IMR-90 (cell line): Measurements from ENCODE around the gene ABI3BP. TPM values are rescaled to one million over a fixed set of nuclear protein-coding genes. Genes with fewer than 3 reads are reported as not detected.

Experiments
- ATAC-seq: fragments of 200-7000 bp; cut with Tn5 transposase; 2 replicates; pipeline ENCODE4 v1.9.1; 2020; ENCODE audit warnings: low read depth, mild to moderate bottlenecking, moderate library complexity
- BruUV-seq: library from RNA; stranded (reverse); fragments of 400-500 nt; replicated peaks from 2 replicates; lab custom pipeline; 2021; lab: Mats Ljungman, UMichigan
- CTCF ChIA-PET: fragments of 300-600 bp; formaldehyde crosslinking; extraction: SDS; loops from one replicate; lab custom pipeline; 2021; ENCODE audit warnings: antibody characterized with exemption; lab: Yijun Ruan, JAX
- POLR2A ChIA-PET: fragments of 300-600 bp; sonication (Branson Sonifier 250); formaldehyde crosslinking; loops from one replicate; lab custom pipeline; 2022; ENCODE audit warnings: antibody characterized with exemption; ENCODE audit not compliant: unreplicated experiment; lab: Charles Lee
- DNase-seq: peaks from one replicate; pipeline ENCODE4 v3.0.0; 2013
- H2AFZ ChIP-seq: replicated peaks from 2 replicates; pipeline ENCODE3; 2013; ENCODE audit warnings: low read length, mild to moderate bottlenecking; ENCODE audit not compliant: poor library complexity
- H2AK5ac ChIP-seq: 2 replicates; pipeline ENCODE4 v1.6.1; 2013; ENCODE audit warnings: low read depth, low read length, inconsistent platforms
- H2AK9ac ChIP-seq: replicated peaks from 2 replicates; pipeline ENCODE3; 2013; ENCODE audit warnings: mild to moderate bottlenecking, low read depth, low read length, moderate library complexity; ENCODE audit not compliant: poor library complexity
- H2BK120ac ChIP-seq: 2 replicates; pipeline ENCODE4 v1.6.1; 2013; ENCODE audit warnings: low read depth, low read length, inconsistent platforms
- H2BK15ac ChIP-seq: 3 replicates; pipeline ENCODE4 v1.6.1; 2013; ENCODE audit warnings: low read depth, low read length, inconsistent platforms
- H2BK20ac ChIP-seq: 2 replicates; pipeline ENCODE4 v1.6.1; 2013; ENCODE audit warnings: low read depth, mild to moderate bottlenecking, inconsistent platforms, low read length, moderate library complexity
- H2BK5ac ChIP-seq: 2 replicates; pipeline ENCODE4 v1.6.1; 2013; ENCODE audit warnings: mild to moderate bottlenecking, low read depth, low read length, inconsistent platforms; ENCODE audit not compliant: poor library complexity, severe bottlenecking
- H3K14ac ChIP-seq: replicated peaks from 2 replicates; pipeline ENCODE4 v1.6.1; 2013; ENCODE audit warnings: low read depth, low read length, inconsistent platforms
- H3K18ac ChIP-seq: 2 replicates; pipeline ENCODE4 v1.6.1; 2013; ENCODE audit warnings: low read depth, low read length, control low read depth
- H3K23ac ChIP-seq: 2 replicates; pipeline ENCODE4 v1.6.1; 2013; ENCODE audit warnings: low read depth, low read length, inconsistent platforms
- H3K27ac ChIP-seq: 2 replicates; pipeline ENCODE4 v1.5.1; 2013; ENCODE audit warnings: mild to moderate bottlenecking, control low read depth, low read length; ENCODE audit not compliant: insufficient read depth
- H3K27me3 ChIP-seq: 2 replicates; pipeline ENCODE4 v1.6.1; 2013; ENCODE audit warnings: low read length; ENCODE audit not compliant: control insufficient read depth, insufficient read depth
- H3K36me3 ChIP-seq: 2 replicates; pipeline ENCODE4 v1.6.1; 2013; ENCODE audit warnings: low read length, mixed read lengths; ENCODE audit not compliant: control insufficient read depth, insufficient read depth
- H3K4ac ChIP-seq: 2 replicates; pipeline ENCODE4 v1.6.1; 2013; ENCODE audit warnings: low read depth, low read length, inconsistent platforms
- H3K4me1 ChIP-seq: 2 replicates; pipeline ENCODE4 v1.6.1; 2013; ENCODE audit warnings: low read length, mixed read lengths; ENCODE audit not compliant: control insufficient read depth, insufficient read depth
- H3K4me2 ChIP-seq: 2 replicates; pipeline ENCODE4 v1.6.1; 2013; ENCODE audit warnings: low read depth, mild to moderate bottlenecking, control low read depth, low read length, moderate library complexity
- H3K4me3 ChIP-seq: 2 replicates; pipeline ENCODE4 v1.5.1; 2013; ENCODE audit warnings: low read depth, mild to moderate bottlenecking, control low read depth, low read length, moderate library complexity; ENCODE audit not compliant: insufficient read depth
- H3K56ac ChIP-seq: 2 replicates; pipeline ENCODE4 v1.6.1; 2013; ENCODE audit warnings: low read length, inconsistent platforms; ENCODE audit not compliant: insufficient read depth; ENCODE audit errors: extremely low read depth
- H3K79me1 ChIP-seq, 2 experiments: 2 replicates each; pipeline ENCODE4 v1.6.1; 2013; ENCODE audit warnings: low read length in 2 of 2, inconsistent platforms in 1 of 2, low read depth in 1 of 2
- H3K9ac ChIP-seq: 2 replicates; pipeline ENCODE4 v1.6.1; 2013; ENCODE audit warnings: low read depth, low read length, control low read depth
- H3K9me1 ChIP-seq: 2 replicates; pipeline ENCODE4 v1.6.1; 2013; ENCODE audit warnings: low read length, inconsistent platforms; ENCODE audit not compliant: insufficient read depth
- H3K9me3 ChIP-seq: 2 replicates; pipeline ENCODE4 v1.6.1; 2013; ENCODE audit warnings: low read length; ENCODE audit not compliant: control insufficient read depth, insufficient read depth
- H4K20me1 ChIP-seq: 2 replicates; pipeline ENCODE4 v1.6.1; 2013; ENCODE audit warnings: low read length, inconsistent platforms; ENCODE audit not compliant: insufficient read depth
- H4K5ac ChIP-seq: 2 replicates; pipeline ENCODE4 v1.6.1; 2013; ENCODE audit warnings: mild to moderate bottlenecking, low read depth, low read length, control low read depth
- H4K8ac ChIP-seq, 2 experiments: 2 replicates each; pipeline ENCODE4 v1.6.1; 2013; ENCODE audit warnings: low read depth in 2 of 2, low read length in 2 of 2, control low read depth in 1 of 2, inconsistent platforms in 1 of 2
- H4K91ac ChIP-seq: 2 replicates; pipeline ENCODE4 v1.6.1; 2013; ENCODE audit warnings: low read depth, low read length, inconsistent platforms; ENCODE audit not compliant: insufficient read depth
- BHLHE40 ChIP-seq: fragments of 150-350 bp; IDR thresholded peaks from 2 replicates; pipeline ENCODE4 v1.6.1; 2016; ENCODE audit warnings: mild to moderate bottlenecking, low read depth, low read length
- CEBPB ChIP-seq: IDR thresholded peaks from 2 replicates; pipeline ENCODE4 v1.6.1; 2012; ENCODE audit warnings: low read depth, low read length, improper control_type of control experiment
- CHD1 ChIP-seq: IDR thresholded peaks from 2 replicates; pipeline ENCODE4 v1.6.1; 2012; ENCODE audit warnings: low read depth, low read length, improper control_type of control experiment
- FOS ChIP-seq: fragments of 150-350 bp; IDR thresholded peaks from 2 replicates; pipeline ENCODE4 v1.6.1; 2016; ENCODE audit warnings: low read depth, low read length
- MAFK ChIP-seq: IDR thresholded peaks from 2 replicates; pipeline ENCODE4 v1.6.1; 2012; ENCODE audit warnings: low read depth, low read length, improper control_type of control experiment
- MAZ ChIP-seq: IDR thresholded peaks from 2 replicates; pipeline ENCODE4 v1.6.1; 2012; ENCODE audit warnings: low read depth, mild to moderate bottlenecking, low read length, improper control_type of control experiment, moderate library complexity, borderline replicate concordance
- NFE2L2 ChIP-seq: fragments of 150-350 bp; IDR thresholded peaks from 2 replicates; pipeline ENCODE4 v1.6.1; 2016; ENCODE audit warnings: low read depth, mild to moderate bottlenecking, low read length
- POLR2A ChIP-seq: IDR thresholded peaks from 2 replicates; pipeline ENCODE4 v1.6.1; 2012; ENCODE audit warnings: mild to moderate bottlenecking, low read depth, low read length
- RCOR1 ChIP-seq: IDR thresholded peaks from 2 replicates; pipeline ENCODE4 v1.6.1; 2012; ENCODE audit warnings: mild to moderate bottlenecking, low read length, improper control_type of control experiment; ENCODE audit not compliant: insufficient replicate concordance
- RFX5 ChIP-seq: IDR thresholded peaks from 2 replicates; pipeline ENCODE4 v1.8.0; 2012; ENCODE audit warnings: low read depth, mild to moderate bottlenecking, low read length, moderate library complexity
- WGBS, 2 experiments: methylation state at CpG; one replicate each; pipeline versions ENCODE4 v1.1.5 to v1.1.7; 2013; ENCODE audit warnings: missing lambda C conversion rate in 2 of 2; ENCODE audit not compliant: insufficient read length in 1 of 2; ENCODE audit errors: extremely low coverage in 2 of 2; 5-methylcytosine and 5-hydroxymethylcytosine counted together
- dilution Hi-C: fragments of 300-500 bp; cut with HindIII; formaldehyde crosslinking; loops from one replicate; pipeline ENCODE4 v1.14.3; 2018; ENCODE audit warnings: low sequenced_read_pairs; ENCODE audit not compliant: unreplicated experiment
- in situ Hi-C: fragments of 300-500 bp; cut with MboI; formaldehyde crosslinking; loops from 3 replicates; pipeline ENCODE4 v1.14.3; 2019; ENCODE audit warnings: low sequenced_read_pairs, inconsistent platforms, mixed read lengths
- intact Hi-C: fragments of 100-400 bp; cut with micrococcal nuclease; formaldehyde crosslinking; loops from 2 replicates; pipeline ENCODE4 v1.10.0; 2022
- polyA plus RNA-seq, 3 experiments: library from polyadenylated mRNA; depleted of rRNA; stranded (reverse); fragments of >200 nt; gene quantifications; 2 replicates each; pipeline ENCODE4 v1.2.3, GENCODE V29; 2012; ENCODE audit warnings: low replicate concordance in 1 of 3
- total RNA-seq: library from RNA; depleted of rRNA; stranded (reverse); fragments of >200 nt; gene quantifications from 2 replicates; pipeline ENCODE4 v1.2.3, GENCODE V29; 2012
- TF ChIP-seq, protein P1 (sequence below): conservative IDR thresholded peaks from 2 replicates; pipeline ENCODE4 v1.5.1; 2012; ENCODE audit warnings: mild to moderate bottlenecking, low read depth, low read length, improper control_type of control experiment
- TF ChIP-seq, protein P2 (sequence below): fragments of 150-350 bp; IDR thresholded peaks from 2 replicates; pipeline ENCODE4 v1.6.1; 2017; ENCODE audit warnings: mild to moderate bottlenecking, antibody characterized with exemption, low read length, low read depth

The ABI3BP gene
- total and polyA plus RNA-seq, 2 of the 4 experiments (the other 2 are of a cell fraction): 3.0 to 26.7 TPM

DNA sequence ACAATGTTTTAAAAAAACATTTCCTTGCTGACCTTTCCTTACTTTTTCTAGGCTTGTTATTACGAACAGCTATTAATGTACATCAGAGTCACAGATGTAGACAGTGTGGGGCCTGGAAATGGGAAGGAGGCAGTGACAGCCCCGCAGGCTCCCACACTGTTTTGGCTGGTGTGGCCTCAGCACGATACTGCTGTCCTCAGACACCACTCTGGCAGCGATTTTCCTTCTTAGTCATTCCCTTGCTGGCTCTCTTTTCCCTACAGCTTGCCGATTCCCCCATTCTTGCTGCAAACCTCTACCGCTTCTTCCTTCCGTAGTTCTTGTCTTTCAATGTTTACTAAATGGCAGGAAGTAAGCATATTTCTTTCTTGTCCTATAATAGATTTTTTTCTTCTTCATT, 113.1 kb downstream of the ABI3BP start:
- Histone ChIP-seq H3K56ac (no peak overlapping the region), H3K4me3 (no peak overlapping the region), H4K5ac (no peak overlapping the region), H2AK5ac (no peak overlapping the region), H3K27me3 (no peaks in the 10 kb centered on the region), H2AFZ (peak overlapping the region; percentile 28), H2BK20ac (no peak overlapping the region), H4K91ac (no peak overlapping the region), H2AK9ac (no peak overlapping the region), H3K9ac (no peak overlapping the region), H3K23ac (no peak overlapping the region), H3K79me1 (no peaks in the 10 kb centered on the region), H4K8ac (no peak overlapping the region), H3K4ac (no peak overlapping the region), H2BK5ac (no peak overlapping the region), H3K4me2 (peak overlapping the region; percentile 45; the same call in 1 of the 2 replicates), H3K9me3 (no peaks in the 10 kb centered on the region), H3K18ac (no peak overlapping the region; the same call in 1 of the 2 replicates), H3K36me3 (no peaks in the 10 kb centered on the region), H4K20me1 (no peaks in the 10 kb centered on the region), H3K4me1 (peaks cover 5% of the 10 kb centered on the region; the same call in 1 of the 2 replicates), H3K14ac (no peak overlapping the region), H3K27ac (no peak overlapping the region), H2BK15ac (no peak overlapping the region), H3K9me1 (no peaks in the 10 kb centered on the region), H2BK120ac (no peak overlapping the region)
- ChIA-PET CTCF (interaction anchor here (1.1 kb wide), 1 partner anchor 18 kb away, joined by 4 read pairs; no protein-coding TSS in a partner anchor), POLR2A (no interaction called here)
- TF ChIP-seq CHD1 (no peak), MAZ (no peak), RCOR1 (no peak), FOS (no peak), RFX5 (no peak), MAFK (no peak), NFE2L2 (no peak), POLR2A (no peak), CEBPB (no peak), BHLHE40 (no peak)
- TF ChIP-seq, protein P1, sequence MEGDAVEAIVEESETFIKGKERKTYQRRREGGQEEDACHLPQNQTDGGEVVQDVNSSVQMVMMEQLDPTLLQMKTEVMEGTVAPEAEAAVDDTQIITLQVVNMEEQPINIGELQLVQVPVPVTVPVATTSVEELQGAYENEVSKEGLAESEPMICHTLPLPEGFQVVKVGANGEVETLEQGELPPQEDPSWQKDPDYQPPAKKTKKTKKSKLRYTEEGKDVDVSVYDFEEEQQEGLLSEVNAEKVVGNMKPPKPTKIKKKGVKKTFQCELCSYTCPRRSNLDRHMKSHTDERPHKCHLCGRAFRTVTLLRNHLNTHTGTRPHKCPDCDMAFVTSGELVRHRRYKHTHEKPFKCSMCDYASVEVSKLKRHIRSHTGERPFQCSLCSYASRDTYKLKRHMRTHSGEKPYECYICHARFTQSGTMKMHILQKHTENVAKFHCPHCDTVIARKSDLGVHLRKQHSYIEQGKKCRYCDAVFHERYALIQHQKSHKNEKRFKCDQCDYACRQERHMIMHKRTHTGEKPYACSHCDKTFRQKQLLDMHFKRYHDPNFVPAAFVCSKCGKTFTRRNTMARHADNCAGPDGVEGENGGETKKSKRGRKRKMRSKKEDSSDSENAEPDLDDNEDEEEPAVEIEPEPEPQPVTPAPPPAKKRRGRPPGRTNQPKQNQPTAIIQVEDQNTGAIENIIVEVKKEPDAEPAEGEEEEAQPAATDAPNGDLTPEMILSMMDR: no peak
- TF ChIP-seq, protein P2, sequence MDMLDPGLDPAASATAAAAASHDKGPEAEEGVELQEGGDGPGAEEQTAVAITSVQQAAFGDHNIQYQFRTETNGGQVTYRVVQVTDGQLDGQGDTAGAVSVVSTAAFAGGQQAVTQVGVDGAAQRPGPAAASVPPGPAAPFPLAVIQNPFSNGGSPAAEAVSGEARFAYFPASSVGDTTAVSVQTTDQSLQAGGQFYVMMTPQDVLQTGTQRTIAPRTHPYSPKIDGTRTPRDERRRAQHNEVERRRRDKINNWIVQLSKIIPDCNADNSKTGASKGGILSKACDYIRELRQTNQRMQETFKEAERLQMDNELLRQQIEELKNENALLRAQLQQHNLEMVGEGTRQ: no peak
- dilution Hi-C loops (no loop called here), in situ Hi-C loops (no loop called here), intact Hi-C loops (no loop called here)
- ATAC-seq (no peak), DNase-seq (peak; percentile 19)
- no CpG with 5 or more reads among the region's 7 CpGs for WGBS, 2 experiments
- no TSS peak for BruUV-seq
